ENCODE measurements around the gene D2HGDH.

GRCh38 chr2:241751152-241751551 lies 16.7 kb downstream of the D2HGDH start:
- TF ChIP-seq, protein P1, sequence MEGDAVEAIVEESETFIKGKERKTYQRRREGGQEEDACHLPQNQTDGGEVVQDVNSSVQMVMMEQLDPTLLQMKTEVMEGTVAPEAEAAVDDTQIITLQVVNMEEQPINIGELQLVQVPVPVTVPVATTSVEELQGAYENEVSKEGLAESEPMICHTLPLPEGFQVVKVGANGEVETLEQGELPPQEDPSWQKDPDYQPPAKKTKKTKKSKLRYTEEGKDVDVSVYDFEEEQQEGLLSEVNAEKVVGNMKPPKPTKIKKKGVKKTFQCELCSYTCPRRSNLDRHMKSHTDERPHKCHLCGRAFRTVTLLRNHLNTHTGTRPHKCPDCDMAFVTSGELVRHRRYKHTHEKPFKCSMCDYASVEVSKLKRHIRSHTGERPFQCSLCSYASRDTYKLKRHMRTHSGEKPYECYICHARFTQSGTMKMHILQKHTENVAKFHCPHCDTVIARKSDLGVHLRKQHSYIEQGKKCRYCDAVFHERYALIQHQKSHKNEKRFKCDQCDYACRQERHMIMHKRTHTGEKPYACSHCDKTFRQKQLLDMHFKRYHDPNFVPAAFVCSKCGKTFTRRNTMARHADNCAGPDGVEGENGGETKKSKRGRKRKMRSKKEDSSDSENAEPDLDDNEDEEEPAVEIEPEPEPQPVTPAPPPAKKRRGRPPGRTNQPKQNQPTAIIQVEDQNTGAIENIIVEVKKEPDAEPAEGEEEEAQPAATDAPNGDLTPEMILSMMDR (conservative IDR thresholded peaks at IDR 0.05; ENCODE audit: low read depth in 2 of 2), result no peak
- no peak for TF ChIP-seq POLR2AphosphoS5 (IDR thresholded peaks at IDR 0.05; ENCODE audit: low read depth)
- no peak for TF ChIP-seq ZNF114 (CRISPR knock-in tag; IDR thresholded peaks at IDR 0.05)
- no peak for TF ChIP-seq JUNB (IDR thresholded peaks at IDR 0.05; ENCODE audit: unreplicated experiment)
- TF ChIP-seq ZNF331 (CRISPR knock-in tag; IDR thresholded peaks at IDR 0.05; ENCODE audit: low read depth), result no peak
- no peak for TF ChIP-seq EZH2 (IDR thresholded peaks at IDR 0.05; ENCODE audit: low read depth, unreplicated experiment)
- no peak for TF ChIP-seq STAT1 (IDR thresholded peaks at IDR 0.05; ENCODE audit: unreplicated experiment)
- TF ChIP-seq CREB1 (CRISPR knock-in tag; IDR thresholded peaks at IDR 0.05; ENCODE audit: low read depth), result no peak
